ENCODE data around the gene UNCX. TPM values are rescaled to one million over a fixed set of nuclear protein-coding genes. Genes with fewer than 3 reads are reported as not detected.
"Not testable (repeated sequence)": the region's sequence is repeated elsewhere in the genome, so short reads cannot be mapped to it uniquely, and the experiment has no call there.

Gene UNCX
- total RNA-seq, 4 donors from 2014 or later: not detected

DNA sequence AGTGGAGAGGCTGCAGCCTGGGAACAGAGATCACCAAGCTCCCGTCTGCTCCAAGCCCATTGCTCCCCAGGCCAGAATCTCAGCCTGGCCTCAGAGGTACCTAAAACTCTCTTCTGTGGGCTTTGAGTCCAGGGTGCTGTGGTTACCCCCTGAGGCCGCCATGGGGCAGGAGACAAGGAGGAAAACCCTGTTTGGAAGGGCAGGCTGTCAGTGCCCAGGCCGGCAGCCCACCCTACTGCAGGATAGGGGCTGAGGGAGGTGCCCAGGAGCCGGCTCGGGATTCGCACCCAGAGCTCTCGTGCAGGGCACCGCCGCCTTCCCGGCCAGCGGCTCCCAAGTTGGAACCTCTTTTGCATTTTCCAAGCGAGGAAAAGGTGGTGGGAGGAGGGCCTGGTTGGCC lies 24.5 kb downstream of the UNCX start:
- WGBS, 2 donors: 58 to 73% methylated on average over 12 of the region's 12 CpGs
- DNase-seq (ENCODE audit: low spot score in 2 of 2): no peak
- intact Hi-C loops (cut with DNase I; ENCODE audit: low total_unique reads): no loop called here
- no peak for TF ChIP-seq POLR2A (IDR thresholded peaks at IDR 0.05)
- TF ChIP-seq, protein P1, sequence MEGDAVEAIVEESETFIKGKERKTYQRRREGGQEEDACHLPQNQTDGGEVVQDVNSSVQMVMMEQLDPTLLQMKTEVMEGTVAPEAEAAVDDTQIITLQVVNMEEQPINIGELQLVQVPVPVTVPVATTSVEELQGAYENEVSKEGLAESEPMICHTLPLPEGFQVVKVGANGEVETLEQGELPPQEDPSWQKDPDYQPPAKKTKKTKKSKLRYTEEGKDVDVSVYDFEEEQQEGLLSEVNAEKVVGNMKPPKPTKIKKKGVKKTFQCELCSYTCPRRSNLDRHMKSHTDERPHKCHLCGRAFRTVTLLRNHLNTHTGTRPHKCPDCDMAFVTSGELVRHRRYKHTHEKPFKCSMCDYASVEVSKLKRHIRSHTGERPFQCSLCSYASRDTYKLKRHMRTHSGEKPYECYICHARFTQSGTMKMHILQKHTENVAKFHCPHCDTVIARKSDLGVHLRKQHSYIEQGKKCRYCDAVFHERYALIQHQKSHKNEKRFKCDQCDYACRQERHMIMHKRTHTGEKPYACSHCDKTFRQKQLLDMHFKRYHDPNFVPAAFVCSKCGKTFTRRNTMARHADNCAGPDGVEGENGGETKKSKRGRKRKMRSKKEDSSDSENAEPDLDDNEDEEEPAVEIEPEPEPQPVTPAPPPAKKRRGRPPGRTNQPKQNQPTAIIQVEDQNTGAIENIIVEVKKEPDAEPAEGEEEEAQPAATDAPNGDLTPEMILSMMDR (IDR thresholded peaks at IDR 0.05): no peak
- H3K4me3 ChIP-seq (ENCODE audit: low read depth, poor library complexity, severe bottlenecking): no peak overlapping the region

DNA sequence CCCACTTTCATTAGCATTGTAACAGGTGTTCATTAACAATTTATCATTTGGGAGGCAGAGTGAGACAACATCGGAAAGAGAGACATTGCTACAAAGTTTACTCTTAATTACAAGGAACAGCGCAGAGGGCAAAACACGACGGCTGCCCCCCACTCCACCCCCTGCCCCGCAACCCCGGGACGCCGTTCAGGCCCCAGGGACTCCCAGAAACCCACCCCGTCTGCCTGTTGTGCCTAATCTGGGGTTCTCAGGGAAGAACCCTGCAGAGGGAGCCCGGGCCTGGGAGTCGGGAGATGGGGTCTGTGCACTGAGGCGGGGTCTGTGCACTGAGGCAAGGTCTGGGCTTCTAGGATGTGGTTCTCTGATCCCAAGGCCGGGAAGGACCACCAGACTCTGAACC lies 25.2 kb downstream of the UNCX start:
- intact Hi-C loops (cut with DNase I; ENCODE audit: low total_unique reads): no loop called here
- no peak for DNase-seq (ENCODE audit: low spot score in 2 of 2)
- WGBS, 2 donors: 70 to 74% methylated on average over 12 to 13 of the region's 13 CpGs
- TF ChIP-seq, protein P1 (IDR thresholded peaks at IDR 0.05): no peak
- TF ChIP-seq POLR2A (IDR thresholded peaks at IDR 0.05): no peak
- no peak overlapping the region for H3K4me3 ChIP-seq (ENCODE audit: low read depth, poor library complexity, severe bottlenecking)

DNA sequence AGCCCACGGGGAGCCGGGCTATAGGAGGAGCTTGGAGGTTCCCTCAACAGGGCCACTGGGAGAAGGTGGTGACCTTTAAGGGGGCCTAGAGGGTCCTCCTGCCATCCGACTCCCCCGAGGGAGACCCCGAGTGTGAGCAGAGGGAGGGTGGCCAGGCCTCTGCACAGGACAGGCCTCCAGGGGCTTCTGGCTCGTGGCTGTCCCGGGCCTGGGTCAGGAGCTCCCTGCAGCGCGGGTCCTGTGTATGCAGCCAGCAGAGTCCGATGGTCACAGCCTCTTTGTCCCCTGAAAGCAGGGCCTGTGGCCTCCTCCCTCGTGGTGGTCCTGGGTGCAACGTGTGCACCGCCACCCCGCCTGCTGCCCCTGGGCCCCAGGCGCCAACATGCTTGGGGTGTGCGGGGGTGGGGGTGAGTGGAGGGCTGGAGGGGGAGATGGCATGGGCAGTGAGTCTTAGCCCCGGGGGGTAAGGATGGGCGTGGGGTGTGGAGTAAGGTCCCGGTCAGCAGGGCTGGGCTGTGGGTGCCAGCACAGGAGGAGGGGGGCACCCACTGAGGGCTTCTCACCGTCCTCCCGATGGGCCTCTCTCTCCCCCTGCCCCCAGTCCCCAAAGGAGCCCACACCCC lies 27.1 kb downstream of the UNCX start:
- WGBS, 2 donors: 30 to 47% methylated on average over 5 to 16 of the region's 21 CpGs
- H3K4me3 ChIP-seq (ENCODE audit: low read depth, poor library complexity, severe bottlenecking): no peak overlapping the region
- no peak for DNase-seq (ENCODE audit: low spot score in 2 of 2)

DNA sequence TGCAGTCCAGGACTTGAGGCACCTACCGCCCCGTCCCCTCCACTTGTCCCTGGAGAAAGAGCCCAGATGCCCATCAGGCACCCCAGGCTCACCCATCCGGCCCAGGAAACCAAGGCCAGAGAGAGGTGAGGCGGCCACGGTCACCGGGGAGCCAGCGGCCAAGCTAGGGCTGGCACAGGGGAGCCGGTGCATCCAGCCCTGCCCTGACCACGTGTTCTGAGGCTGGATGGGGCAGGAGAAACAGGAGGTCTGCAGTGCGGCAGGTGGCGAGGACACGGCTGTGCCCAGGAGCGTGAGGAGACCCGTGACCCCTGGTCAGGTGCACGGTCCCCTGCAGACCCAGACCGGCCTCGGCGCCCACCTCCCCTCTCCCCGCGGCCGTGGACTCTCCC lies 27.6 kb downstream of the UNCX start:
- no peak for TF ChIP-seq POLR2A (IDR thresholded peaks at IDR 0.05)
- WGBS, 2 donors: 50 to 73% methylated on average over 2 to 14 of the region's 21 CpGs
- no peak overlapping the region for H3K4me3 ChIP-seq (ENCODE audit: low read depth, poor library complexity, severe bottlenecking)
- intact Hi-C loops (cut with DNase I; ENCODE audit: low total_unique reads): no loop called here
- no peak for DNase-seq (ENCODE audit: low spot score in 2 of 2)

More for the DNA sequence above, 27.1 kb downstream of the UNCX start:
- intact Hi-C loops (cut with DNase I; ENCODE audit: low total_unique reads): no loop called here
- TF ChIP-seq POLR2A (IDR thresholded peaks at IDR 0.05): no peak
- TF ChIP-seq, protein P1 (IDR thresholded peaks at IDR 0.05): no peak

DNA sequence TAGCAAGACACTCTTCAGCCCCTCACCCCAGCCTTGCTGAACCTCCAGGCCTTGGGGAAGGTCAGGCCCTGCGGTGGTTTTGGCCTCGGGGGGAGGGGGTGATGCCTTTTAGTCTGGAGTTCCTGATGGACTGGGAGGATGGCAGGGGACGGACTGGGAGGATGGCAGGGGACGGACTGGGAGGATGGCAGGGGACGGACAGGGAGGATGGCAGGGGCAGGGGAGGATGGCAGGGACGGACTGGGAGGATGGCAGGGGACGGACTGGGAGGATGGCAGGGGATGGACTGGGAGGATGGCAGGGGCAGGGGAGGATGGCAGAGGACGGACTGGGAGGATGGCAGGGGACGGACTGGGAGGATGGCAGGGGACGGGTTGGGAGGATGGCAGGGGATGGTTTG lies 28.4 kb downstream of the UNCX start:
- H3K4me3 ChIP-seq (ENCODE audit: low read depth, poor library complexity, severe bottlenecking); DNase-seq (ENCODE audit: low spot score in 2 of 2); intact Hi-C loops (cut with DNase I; ENCODE audit: low total_unique reads): not testable (repeated sequence)
- WGBS, 2 donors: 61 to 62% methylated on average over 10 of the region's 10 CpGs

DNA sequence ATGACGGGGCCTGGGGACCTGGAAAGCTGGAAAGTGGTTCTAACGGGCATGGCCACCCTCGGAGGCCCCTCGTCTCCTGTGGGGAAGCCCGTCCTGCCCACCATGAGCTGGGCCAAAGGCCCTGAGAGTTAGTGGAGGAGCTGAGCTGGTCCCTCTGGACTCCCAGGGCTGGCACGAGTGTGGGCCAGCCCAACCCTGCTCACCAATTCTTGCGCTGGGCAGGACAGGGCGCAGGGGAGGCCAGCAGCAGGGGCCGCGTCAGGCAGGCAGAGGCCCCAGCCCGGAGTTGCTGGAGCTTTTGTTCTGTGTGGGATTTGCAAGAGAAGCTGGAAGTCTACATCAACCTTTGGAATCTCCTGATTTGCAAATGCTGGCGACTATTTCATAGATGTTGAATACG lies 29.8 kb downstream of the UNCX start:
- DNase-seq (ENCODE audit: low spot score in 2 of 2): no peak
- H3K4me3 ChIP-seq (ENCODE audit: low read depth, poor library complexity, severe bottlenecking): no peak overlapping the region
- TF ChIP-seq, protein P1 (IDR thresholded peaks at IDR 0.05): no peak
- TF ChIP-seq POLR2A (IDR thresholded peaks at IDR 0.05): no peak
- 68 to 80% methylated on average over 12 to 13 of the region's 13 CpGs for WGBS, 2 donors
- intact Hi-C loops (cut with DNase I; ENCODE audit: low total_unique reads): no loop called here

DNA sequence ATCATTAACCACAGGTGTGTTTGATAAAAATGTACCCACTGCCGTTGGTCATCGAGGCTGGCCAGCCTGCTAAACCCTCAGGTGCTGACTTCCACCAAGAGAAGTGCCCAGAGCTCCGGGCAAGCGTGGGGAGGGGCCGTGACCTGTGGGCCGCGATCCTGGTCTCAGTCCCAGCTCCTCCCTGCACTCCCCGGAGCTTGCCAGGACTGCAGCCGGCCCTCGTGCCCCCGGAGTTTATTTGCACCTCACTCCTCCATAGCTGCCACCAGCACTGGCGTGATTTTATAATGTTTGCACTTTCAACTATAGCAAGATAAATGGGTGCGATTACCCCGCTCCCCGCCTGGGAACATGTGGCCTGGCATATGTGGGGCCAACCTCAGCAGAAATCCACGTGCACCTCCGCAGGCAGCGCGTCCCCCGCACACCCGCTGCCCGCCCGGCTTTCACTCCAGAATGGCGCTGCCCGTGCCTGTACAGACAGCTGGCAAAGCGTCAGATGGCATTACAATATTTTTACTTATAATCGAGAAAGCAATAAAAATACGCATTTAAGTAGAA lies 30.8 kb downstream of the UNCX start:
- no peak for TF ChIP-seq POLR2A (IDR thresholded peaks at IDR 0.05)
- TF ChIP-seq, protein P1 (IDR thresholded peaks at IDR 0.05): no peak
- DNase-seq (ENCODE audit: low spot score in 2 of 2): no peak
- WGBS, 2 donors: 69 to 72% methylated on average over 28 of the region's 28 CpGs
- no peak overlapping the region for H3K4me3 ChIP-seq (ENCODE audit: low read depth, poor library complexity, severe bottlenecking)
- intact Hi-C loops (cut with DNase I; ENCODE audit: low total_unique reads): no loop called here

Measured in lower leg skin (tissue), 4 donors.